HG03066 (cell line): ENCODE measurements around the gene PPP2R5E.

Experiments used
- ATAC-seq: cut with Tn5 transposase; IDR thresholded peaks from one replicate; pipeline ENCODE4 v1.9.1; 2021; ENCODE audit warnings: low read depth; ENCODE audit not compliant: unreplicated experiment

PPP2R5E gene

DNA sequence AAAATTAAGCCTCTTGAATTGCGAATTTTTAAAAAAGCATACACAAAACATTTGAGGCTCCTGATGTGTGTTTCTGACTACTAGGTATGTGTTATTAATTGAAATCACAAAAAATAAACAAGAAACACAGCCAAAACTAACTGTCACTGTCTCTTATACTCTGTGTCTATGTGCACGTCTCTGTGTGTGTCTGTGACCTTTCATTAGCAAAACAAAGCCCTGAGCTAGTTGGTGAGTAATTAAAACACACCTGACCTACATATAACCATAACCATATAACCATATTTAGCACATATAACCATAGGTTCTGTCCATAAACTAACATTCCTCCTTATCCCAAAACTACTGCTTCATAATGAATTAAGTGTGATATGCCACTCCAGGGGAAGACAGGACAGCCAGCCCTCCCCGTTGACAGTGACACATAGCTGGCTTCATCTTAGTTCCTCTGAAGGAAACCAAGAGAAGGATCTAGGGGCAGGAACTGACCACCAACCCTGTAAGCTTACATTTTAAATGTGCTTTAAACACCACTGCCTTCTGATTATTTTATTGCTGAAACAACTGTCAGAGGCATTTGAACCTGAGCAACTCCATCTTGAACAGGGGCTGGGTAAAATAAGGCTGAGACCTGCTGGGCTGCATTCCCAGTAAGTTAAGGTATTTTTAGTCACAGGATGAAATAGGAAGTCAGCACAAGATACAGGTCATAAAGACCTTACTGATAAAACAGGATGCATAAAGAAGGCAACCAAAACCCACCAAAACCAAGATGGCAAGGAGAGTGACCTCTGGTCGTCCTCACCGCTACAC, 106.7 kb downstream of the PPP2R5E start:
- ATAC-seq: no peak

DNA sequence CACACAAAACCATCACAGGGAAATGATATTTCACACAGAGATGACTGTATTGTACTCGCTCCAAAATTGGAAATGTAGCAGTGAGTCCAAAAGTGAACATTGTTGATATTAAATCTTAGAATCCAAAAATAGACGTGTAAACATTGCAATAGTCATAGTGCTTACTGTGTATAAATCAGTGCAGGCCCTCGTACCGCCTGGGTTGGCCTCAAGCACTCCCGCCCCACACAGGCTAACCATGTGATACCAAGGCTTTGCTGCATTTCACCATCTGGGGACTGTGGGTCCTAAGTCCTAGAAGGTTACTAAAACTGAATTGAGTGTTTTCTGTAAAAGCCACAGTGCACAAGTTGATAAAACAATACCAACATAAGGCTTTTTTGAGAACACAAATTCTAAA, 107.3 kb downstream of the PPP2R5E start:
- no peak for ATAC-seq

DNA sequence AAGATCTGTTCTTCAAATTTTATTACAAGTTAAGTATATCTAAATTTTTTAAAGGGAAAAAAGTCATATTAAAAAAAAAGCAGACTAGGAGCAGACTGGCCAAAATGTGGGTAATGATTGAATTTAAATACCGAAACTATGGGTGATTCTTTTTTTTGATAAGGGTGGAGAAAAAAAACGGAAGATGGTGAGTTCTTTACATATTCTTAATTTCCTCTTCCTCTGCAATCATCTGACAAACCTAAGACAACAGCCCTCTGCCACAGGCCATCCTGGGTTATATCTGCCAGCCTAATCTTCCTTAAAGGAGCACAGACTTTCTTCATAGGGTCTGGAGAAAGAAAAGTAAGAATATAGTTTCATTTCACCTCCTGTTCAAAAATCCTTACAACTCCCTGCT, 108.0 kb downstream of the PPP2R5E start:
- ATAC-seq: no peak

DNA sequence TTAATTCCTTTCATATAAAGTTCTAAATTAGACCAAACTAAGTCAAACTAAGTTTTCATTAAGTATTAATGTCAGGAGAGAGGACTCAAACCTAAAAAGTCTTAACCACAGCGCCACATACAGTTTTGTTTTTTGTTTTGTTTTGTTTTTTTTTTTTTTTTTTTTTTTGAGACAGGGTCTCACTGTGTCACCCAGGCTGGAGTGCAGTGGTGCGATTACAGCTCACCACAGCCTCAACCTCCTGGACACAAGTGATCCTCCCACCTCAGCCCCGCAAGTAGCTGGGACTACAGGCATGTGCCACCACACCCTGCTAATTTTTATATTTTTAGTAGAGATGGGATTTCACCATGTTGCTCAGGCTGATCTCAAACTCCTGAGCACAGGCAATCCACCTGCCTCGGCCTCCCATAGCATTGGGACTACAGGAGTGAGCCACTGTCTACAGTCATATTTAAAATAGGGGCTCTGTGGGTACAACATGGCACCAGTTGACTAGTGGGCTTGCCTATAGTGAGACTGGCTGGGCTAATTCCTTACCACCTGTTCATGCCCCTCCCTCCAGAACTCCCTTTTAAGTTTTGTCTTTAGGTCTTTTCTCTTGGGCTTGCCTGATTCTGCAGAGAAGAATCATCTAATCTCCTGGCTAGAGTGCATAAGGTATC, 110.2 kb downstream of the PPP2R5E start:
- ATAC-seq: no peak

DNA sequence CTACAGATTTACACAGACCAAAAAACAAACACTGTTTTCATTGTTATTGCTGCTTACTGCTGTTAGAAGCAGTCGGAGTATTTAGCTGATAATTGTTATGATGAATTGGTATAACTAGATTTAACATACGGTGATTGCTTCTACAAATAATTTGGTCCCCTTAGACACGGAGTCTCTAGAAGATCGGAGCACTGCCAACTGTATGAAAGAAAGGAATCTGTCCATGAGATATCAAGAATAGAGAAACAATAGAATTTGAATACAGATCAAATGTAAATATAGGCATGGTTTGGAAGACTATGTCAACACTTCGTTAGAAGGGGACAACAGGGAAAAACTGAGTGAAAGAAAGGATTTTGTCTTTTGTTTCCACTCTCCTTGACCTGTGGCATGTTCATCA, 110.9 kb downstream of the PPP2R5E start:
- no peak for ATAC-seq

DNA sequence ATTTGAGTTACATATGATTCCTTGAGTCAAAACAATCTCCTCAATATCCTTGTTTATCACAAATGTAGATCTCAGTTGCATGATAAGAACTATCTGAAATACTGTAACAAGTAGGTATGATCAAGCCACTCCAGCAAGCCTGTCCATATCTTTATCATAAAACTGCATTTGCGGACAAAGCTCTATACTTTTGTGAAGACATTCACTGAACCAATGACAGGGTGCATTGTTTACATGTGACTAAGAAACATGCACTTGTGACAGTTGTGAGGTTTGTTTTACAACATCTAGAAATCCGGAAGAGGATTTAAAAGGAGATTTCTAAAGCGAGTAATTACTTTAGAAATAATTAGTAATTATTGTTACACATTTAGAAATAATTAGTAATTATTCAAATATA, 111.7 kb downstream of the PPP2R5E start:
- no peak for ATAC-seq

DNA sequence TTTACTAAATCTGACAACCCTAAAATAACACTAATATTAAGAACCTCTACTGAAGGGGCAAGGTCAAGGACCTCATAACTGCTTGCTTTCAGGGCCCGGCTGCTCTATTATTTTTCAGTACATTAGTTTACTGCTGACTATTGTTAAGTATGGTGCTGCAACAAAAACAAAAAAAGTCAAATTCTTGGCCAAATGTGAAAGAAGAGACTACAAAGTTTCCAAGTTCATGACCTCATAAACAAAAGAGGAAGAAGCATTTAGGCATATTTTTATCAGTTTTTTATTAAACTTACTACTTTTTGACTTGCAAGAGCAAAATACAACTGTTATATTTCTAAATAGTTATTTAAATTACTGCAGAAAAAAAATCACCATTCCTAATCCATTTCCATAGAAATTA, 114.7 kb downstream of the PPP2R5E start:
- no peak for ATAC-seq

DNA sequence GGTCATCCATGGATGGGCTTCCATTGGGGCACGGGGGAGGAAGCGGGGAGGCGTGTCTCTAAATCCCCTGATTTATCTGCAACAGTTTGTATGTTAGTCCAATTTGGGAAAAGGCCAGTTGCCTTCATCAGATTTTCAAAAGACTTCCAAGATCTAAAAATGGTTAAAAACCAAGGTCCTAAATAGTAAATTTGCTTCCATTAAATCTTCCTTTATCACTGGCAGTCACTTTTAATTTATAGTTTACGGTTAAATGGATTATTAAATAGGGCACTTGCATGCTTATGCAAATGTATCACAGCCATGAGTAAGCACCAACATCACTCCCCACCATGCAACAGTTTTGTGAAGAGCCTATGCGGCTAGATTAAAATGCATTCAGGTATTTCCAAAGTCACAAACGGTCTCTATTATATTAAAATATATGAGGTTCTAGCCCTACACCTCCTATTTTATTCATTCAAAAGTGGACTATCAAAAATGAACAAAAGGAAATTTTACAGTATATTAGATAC, 116.3 kb downstream of the PPP2R5E start:
- no peak for ATAC-seq

DNA sequence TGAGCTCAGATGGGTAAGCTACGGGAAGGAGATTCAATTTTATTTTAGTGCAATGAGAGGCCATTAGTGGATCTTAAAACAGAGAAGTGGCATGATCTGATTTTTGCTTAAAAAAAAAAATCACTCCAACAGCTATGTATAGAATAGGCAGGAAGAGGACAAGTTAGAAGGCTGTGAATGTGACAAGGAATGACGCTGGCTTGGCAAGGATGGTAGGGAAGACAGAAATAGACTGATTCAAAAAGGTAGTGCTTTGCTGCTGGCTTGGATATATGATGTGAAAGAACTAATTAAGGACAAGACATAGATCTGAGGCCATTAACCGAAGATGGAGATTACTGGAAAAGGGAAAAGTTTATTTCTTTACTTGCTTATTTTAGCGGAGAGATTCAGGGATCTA, 119.3 kb downstream of the PPP2R5E start:
- ATAC-seq: no peak

DNA sequence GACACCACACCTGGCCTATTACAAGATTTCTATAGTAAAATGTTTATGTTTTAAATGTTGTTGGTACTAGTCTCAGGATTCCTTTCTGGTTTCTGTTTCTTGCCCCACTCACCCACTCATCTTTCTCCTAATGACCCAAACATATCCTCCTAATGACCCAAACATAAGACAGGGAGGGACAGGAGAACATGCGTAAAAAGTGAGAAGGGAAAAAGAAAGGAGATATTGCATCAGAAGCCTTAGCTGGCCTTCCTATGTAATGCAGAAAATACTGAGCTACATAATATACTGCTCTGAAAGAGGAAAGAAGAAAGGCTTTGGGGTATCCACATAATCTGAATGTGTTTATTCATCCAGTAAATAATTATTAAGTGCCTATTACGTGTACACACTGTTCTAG, 119.8 kb downstream of the PPP2R5E start:
- ATAC-seq: no peak

DNA sequence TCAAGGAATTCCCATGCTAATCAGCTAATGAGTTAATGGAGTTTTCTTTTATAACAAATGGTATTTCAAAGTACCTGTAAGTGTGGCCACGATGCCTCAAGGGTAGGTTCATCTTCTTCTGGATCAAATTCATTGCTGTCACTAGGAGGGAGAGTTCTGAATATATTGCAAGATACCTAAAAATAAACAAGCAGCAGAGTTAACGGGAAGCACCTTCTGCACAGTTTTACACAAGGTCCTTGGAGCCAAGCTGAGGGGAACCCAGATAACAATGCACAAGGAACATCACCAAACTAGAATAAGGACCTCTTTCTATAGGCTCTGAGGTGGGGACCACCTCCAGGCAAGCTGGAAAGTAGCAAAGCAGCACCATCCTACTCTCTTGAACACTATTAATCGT, 121.3 kb downstream of the PPP2R5E start:
- no peak for ATAC-seq

DNA sequence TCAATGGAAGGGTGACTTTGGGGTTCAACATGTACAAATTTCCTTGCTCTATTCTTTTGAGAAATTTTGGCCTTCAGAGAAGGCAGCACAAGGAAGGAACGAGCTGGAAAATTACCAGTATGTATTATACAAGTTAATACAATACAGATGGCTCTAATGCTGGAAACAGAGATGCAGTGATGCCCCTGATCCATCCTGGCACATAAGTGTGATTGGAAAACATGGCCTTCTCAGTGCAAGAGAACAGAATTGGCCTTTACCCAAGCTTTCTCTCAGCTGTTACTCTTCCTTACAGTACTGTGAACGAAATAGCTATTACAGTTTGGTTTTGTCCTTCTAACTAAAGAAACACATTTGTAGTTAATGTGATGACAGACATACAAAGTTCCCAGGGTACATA, 122.0 kb downstream of the PPP2R5E start:
- no peak for ATAC-seq

DNA sequence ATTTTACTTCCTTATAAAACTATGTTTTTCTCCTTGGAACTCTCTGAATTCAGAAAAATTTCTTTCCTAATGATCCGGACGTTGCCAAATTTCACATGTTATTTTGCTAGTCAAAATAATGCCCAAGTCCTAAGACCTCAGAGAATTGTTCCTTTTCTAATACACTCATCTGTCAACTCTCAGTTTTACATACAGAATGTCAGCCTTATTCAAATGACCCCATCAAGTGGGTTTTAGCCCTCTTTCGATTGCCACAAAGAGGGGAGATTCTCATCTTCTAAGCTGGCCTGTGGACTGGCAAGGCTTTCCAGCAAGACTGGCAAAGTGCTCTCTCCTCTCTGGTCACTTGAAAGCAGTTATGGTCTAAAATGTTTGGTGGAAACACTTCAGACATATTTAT, 125.2 kb downstream of the PPP2R5E start:
- ATAC-seq: no peak

DNA sequence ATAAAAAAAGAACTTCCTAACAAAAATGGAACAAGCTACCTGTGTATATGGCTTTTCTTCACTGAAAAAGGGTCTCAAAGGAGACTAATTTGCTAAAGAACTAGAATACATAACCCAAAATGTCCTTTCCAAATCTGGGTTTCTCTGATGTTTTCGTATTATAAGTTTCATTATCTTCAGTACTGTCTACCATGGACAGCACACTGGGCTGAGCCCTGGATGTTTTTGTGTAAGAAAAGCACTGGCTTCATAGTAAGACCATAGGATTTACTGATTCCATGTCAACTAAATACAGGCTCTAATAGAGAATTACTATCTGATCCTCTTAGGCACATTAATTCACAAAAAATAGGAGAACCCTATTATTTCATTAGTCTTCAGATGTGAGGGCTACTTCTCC, 130.2 kb downstream of the PPP2R5E start:
- ATAC-seq: no peak

DNA sequence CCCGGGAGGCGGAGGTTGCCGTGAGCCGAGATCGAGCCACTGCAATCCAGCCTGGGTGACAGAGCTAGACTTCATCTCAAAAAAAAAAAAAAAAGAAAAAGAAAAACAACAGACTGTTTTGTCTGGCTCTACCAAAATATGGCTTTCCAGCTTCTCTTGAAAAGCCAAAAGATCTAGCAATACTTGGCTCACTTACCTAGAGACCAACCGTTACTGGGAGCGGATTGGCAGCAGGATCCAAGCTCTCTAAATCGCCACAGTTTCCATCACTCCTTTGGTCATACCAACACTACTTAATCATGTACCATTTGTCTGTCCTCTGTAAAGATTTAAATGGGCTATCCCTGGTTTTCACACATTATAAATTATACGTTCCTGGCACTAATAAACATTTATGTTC, 136.8 kb downstream of the PPP2R5E start:
- no peak for ATAC-seq

DNA sequence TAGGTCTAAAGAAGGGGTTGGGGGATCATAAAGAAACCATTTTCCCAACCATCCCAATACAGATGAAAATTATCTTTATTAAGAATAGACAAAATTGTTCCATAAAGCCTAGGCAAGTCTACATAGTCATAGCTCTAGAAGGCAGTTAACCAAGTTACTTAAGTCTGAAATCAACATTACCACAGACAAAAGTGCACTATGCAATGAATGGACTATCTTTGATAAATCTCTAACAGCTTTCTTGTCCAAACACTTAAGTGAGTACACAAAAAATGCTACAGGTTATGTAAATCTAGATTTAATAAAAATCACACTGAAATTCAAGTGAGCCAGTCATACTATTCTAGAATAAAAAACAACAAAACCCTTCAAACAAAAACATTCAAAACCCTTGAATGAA, 137.5 kb downstream of the PPP2R5E start:
- ATAC-seq: no peak

DNA sequence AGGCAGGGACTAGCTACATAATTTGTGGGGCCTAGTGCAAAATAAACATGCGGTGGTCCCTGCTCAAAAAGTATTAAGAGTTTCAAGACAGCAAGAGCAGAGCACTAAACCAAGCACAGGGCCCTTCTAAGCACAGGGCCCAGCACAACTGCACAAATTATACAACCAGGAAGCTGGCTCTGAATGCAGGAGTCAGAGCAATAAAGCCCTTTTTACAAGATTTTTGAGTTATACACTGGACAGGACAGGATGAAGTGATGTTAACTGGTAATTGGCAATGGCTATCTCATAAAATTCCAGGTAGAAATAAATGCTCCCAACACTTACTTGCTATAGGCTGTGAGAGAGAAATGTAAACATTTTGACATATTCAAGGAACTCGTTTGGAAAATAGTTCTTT, 138.3 kb downstream of the PPP2R5E start:
- ATAC-seq: no peak

DNA sequence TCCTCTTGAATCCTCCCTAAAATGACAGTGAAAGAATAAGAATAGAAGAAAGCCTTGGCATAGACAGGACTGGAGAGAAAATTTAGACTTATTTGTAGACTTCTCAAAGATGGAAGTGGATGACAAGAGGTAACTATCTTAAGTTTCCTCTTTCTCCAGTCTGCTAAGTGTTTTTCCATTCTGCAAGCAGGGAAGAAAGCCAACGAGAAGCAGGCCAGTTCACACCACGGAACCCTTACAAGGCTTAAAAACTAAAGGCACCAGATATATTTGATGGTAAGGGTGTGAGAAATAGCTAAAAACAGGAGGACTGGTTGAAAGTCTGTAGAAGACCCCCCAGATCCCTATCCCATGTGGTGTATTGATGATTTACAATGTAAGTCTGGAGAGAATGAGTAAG, 141.5 kb downstream of the PPP2R5E start:
- ATAC-seq: no peak

DNA sequence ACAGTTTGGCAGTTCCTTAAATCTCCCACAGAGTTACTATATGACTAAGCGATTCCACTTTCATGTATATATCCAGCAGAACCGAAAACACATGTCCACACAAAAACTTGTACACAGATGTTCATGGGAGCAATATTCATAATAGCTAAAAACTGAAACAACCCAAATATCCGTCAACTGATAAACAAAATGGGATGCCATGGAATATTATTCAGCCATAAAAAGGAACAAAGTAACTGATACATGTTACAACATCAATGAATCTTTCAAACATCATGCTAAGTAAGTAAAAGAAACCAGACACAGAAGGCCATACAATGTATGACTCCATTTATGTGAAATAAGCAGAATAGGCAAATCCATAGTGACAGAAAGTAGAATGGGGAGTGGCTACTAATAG, 144.2 kb downstream of the PPP2R5E start:
- ATAC-seq: no peak

DNA sequence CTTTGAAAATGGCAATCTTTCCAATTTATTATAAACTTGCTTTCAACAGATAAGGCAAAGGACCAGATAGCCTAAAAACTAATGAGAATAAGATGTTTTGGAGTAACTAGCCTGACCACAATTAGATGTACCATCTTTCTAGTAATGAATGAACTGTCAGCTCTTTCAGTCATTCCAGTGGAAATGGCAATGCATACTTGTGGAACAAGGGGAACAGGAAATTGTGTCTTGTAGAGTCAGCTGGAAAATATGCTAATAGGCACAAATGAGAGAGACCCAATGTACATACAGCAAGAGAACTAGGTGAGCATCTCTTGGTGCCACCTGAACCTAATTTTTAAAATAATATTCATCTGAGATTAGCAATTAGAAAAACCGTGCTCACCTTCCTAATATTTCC, 148.3 kb downstream of the PPP2R5E start:
- ATAC-seq: no peak

DNA sequence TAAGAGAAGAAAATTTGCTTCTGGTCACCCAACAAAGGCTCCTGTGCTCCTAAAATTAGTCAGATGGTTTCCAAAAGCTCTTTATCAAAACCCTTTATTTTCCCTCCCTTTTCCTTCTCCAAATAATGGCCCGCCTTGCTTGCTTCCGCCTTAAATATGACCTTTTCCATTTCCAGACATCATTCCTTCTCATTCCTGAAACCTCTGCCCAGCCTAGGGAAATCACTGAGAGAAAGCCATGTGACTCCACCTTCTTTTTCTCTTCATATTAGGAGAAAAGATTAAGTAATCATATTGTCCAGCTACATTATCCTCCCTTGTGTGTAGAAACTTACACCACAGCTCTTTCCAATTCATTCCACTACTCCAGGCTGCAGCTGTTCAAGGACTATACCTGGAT, 148.7 kb downstream of the PPP2R5E start:
- no peak for ATAC-seq

DNA sequence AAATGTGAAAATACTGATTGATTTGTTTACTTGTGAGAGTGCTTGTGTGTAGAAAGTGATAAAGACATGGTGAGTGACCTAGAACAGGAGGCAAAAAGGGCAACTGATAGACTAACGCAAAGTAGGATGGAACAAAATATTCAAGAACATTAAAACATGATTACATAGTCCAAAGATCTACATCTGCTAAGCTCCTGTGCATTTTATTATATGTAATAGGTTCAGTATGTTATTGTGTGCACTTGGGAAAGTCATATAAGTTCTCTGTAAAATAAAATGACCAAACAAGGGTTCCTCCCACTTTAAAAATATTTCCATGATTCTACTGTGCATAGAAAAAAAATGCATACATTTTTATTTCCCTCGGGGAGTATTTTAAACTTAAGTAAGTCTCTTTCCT, 150.2 kb downstream of the PPP2R5E start:
- no peak for ATAC-seq
